HG03469 (cell line): ENCODE measurements around the gene LRRC18.

Experiments
- ATAC-seq: cut with Tn5 transposase; IDR thresholded peaks from one replicate; pipeline ENCODE4 v1.9.1; 2021; ENCODE audit warnings: mild to moderate bottlenecking, moderate library complexity, moderate number of reproducible peaks; ENCODE audit not compliant: unreplicated experiment

The LRRC18 gene

GRCh38 chr10:48884179-48885045 lies 55.2 kb downstream of the LRRC18 start:
- no peak for ATAC-seq

DNA sequence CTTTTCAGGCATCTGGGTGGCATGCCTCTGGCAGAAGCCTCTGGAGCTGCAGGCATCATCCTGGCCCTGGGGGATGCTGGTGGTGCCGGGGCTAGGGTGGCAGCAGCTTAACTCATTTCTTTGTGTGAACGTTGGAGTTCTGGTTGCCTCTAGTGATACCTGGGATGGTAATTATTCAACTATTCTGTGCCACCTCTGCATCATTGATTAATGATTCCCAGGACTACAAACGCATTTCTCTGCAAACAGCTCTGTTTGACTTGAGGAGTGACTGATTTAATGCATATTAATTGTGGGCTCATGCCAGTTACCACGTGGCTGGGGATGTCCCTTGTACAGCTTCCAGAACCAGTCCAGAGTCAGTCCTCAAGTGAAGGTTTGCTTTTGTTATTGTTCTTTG lies 55.9 kb downstream of the LRRC18 start:
- ATAC-seq, result no peak

- ATAC-seq, result no peak
Measured at GRCh38 chr10:48882881-48883280, 56.8 kb downstream of the LRRC18 start.

DNA sequence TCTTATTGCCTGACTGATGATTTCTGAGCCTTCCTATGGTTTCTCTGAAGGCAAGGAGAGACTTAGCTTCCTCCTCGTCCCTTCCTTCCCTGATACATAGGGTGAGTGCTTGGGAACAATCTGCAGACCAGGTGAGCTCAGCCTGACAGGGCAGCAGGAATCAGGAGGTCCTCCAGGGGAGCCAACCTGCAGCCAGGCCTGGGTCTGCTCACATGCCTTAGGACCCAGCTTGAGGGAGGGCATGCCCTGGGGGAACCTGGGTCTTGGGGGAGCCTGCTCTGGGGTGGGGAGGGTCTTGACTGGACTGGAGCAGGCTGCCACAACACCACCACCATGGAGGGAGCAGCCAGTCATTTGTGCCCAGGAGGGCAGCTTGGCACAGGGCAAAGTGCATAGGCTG lies 57.7 kb downstream of the LRRC18 start:
- ATAC-seq, result no peak

GRCh38 chr10:48880016-48880705 lies 59.5 kb downstream of the LRRC18 start:
- ATAC-seq, result no peak

- ATAC-seq, result no peak
Measured at GRCh38 chr10:48879451-48879850, 60.2 kb downstream of the LRRC18 start.

DNA sequence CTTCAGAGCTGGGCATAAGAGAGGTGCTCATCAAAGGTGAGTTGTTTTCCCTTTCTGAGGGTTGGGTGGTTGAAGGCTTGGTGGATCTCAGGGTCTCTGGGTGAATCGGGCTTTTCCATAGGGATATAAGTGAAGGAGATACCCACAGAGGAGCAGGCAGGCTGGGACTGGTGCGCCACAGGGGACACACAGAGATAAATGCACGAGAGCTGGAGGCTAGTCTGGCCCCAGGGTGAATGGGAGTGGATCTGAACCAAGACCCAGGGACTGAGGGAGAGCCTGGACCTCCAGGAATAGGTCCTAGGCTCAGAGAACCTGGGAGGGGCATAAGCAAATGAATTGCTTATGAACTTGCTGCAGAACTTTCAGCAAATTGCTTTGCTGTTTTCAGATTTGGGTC lies 61.5 kb downstream of the LRRC18 start:
- ATAC-seq, result no peak

GRCh38 chr10:48872234-48872633 lies 67.4 kb downstream of the LRRC18 start:
- ATAC-seq, result no peak
